HEK293 (cell line): ENCODE measurements around the gene ARCN1.

Experiments
- CTCF ChIA-PET: fragments of 350-600 bp; formaldehyde crosslinking; extraction: SDS; loops from one replicate; lab custom pipeline; 2021; ENCODE audit warnings: antibody characterized with exemption; lab: Yijun Ruan, JAX
- POLR2A ChIA-PET: fragments of 300-600 bp; formaldehyde crosslinking; extraction: SDS; loops from one replicate; lab custom pipeline; 2020; ENCODE audit warnings: antibody characterized with exemption, inconsistent platforms; lab: Yijun Ruan, JAX
- H3K27ac ChIP-seq: fragments of 200-500 bp; sonication (Bioruptor generic); 2 replicates; pipeline ENCODE4 v1.5.1; 2014; ENCODE audit warnings: low read depth, low read length, control low read depth, inconsistent platforms; ENCODE audit errors: extremely low read depth
- H3K36me3 ChIP-seq, 2 experiments: fragments of 200-500 bp in 1 of 2; sonication (Bioruptor generic) in 1 of 2; 1 replicate in 1 of 2; 2 replicates in 1 of 2; pipeline ENCODE4 v1.5.1; 2014 to 2017; ENCODE audit warnings: inconsistent platforms in 2 of 2, low read length in 2 of 2; ENCODE audit not compliant: control insufficient read depth in 2 of 2, insufficient read depth in 1 of 2
- H3K4me1 ChIP-seq: fragments of 200-500 bp; sonication (Bioruptor generic); 2 replicates; pipeline ENCODE4 v1.5.1; 2014; ENCODE audit warnings: mild to moderate bottlenecking, low read length, inconsistent platforms; ENCODE audit not compliant: control insufficient read depth, insufficient read depth
- H3K4me3 ChIP-seq: 2 replicates; pipeline ENCODE4 v1.5.1; 2011; ENCODE audit warnings: low read depth, mild to moderate bottlenecking, control low read depth, low read length, moderate library complexity
- H3K9me3 ChIP-seq: fragments of 200-500 bp; sonication (Bioruptor generic); 2 replicates; pipeline ENCODE4 v1.5.1; 2014; ENCODE audit warnings: low read depth, low read length, inconsistent platforms; ENCODE audit not compliant: control insufficient read depth, insufficient read depth
- BCL11A ChIP-seq: fragments of 450-650 bp; formaldehyde crosslinking; IDR thresholded peaks from 2 replicates; pipeline ENCODE4 v1.5.1; 2016; ENCODE audit warnings: low read depth, missing biosample characterization, missing genetic modification characterization
- GFI1B ChIP-seq: fragments of 450-650 bp; formaldehyde crosslinking; IDR thresholded peaks from 2 replicates; pipeline ENCODE4 v1.5.1; 2016; ENCODE audit warnings: missing biosample characterization, missing genetic modification characterization
- HOXA7 ChIP-seq: sonication (generic); formaldehyde crosslinking; IDR thresholded peaks from 2 replicates; pipeline ENCODE4 v1.8.1; 2022; ENCODE audit warnings: missing genetic modification reagents, borderline replicate concordance
- PRDM1 ChIP-seq: fragments of 450-650 bp; formaldehyde crosslinking; IDR thresholded peaks from 2 replicates; pipeline ENCODE4; 2016; ENCODE audit warnings: missing biosample characterization, missing genetic modification characterization
- SP2 ChIP-seq: fragments of 450-650 bp; formaldehyde crosslinking; IDR thresholded peaks from 2 replicates; pipeline ENCODE4 v1.5.1; 2016; ENCODE audit warnings: missing biosample characterization, missing genetic modification characterization
- YY1 ChIP-seq: fragments of 450-650 bp; formaldehyde crosslinking; IDR thresholded peaks from 2 replicates; pipeline ENCODE4 v1.5.1; 2018; ENCODE audit warnings: missing biosample characterization, missing genetic modification characterization
- YY2 ChIP-seq: fragments of 450-650 bp; formaldehyde crosslinking; IDR thresholded peaks from 2 replicates; pipeline ENCODE4 v1.5.1; 2016; ENCODE audit warnings: missing biosample characterization, missing genetic modification characterization
- ZBTB20 ChIP-seq: fragments of 450-650 bp; formaldehyde crosslinking; IDR thresholded peaks from 2 replicates; pipeline ENCODE4 v1.5.1; 2016; ENCODE audit warnings: missing biosample characterization, missing genetic modification characterization
- ZIC2 ChIP-seq: fragments of 450-650 bp; formaldehyde crosslinking; IDR thresholded peaks from 2 replicates; pipeline ENCODE4 v1.5.1; 2016; ENCODE audit warnings: missing biosample characterization, missing genetic modification characterization
- ZNF174 ChIP-seq: fragments of 450-650 bp; formaldehyde crosslinking; IDR thresholded peaks from 2 replicates; pipeline ENCODE4 v1.5.0; 2017; ENCODE audit warnings: missing biosample characterization, mild to moderate bottlenecking, missing genetic modification characterization
- ZNF211 ChIP-seq: fragments of 450-650 bp; formaldehyde crosslinking; IDR thresholded peaks from 2 replicates; pipeline ENCODE4 v1.5.1; 2016; ENCODE audit warnings: low read depth, missing biosample characterization, missing genetic modification characterization
- ZNF266 ChIP-seq: fragments of 450-650 bp; formaldehyde crosslinking; IDR thresholded peaks from 2 replicates; pipeline ENCODE4 v1.5.1; 2016; ENCODE audit warnings: missing biosample characterization, missing genetic modification characterization, low read depth
- ZNF324 ChIP-seq: fragments of 450-650 bp; formaldehyde crosslinking; IDR thresholded peaks from 2 replicates; pipeline ENCODE4 v1.5.1; 2016; ENCODE audit warnings: missing biosample characterization, missing genetic modification characterization
- ZNF548 ChIP-seq: fragments of 450-650 bp; formaldehyde crosslinking; IDR thresholded peaks from 2 replicates; pipeline ENCODE4 v1.5.1; 2016; ENCODE audit warnings: missing biosample characterization, missing genetic modification characterization
- ZNF585B ChIP-seq: fragments of 450-650 bp; formaldehyde crosslinking; IDR thresholded peaks from 2 replicates; pipeline ENCODE4 v1.5.1; 2016; ENCODE audit warnings: missing biosample characterization, missing genetic modification characterization
- ZNF658 ChIP-seq: fragments of 450-650 bp; formaldehyde crosslinking; IDR thresholded peaks from 2 replicates; pipeline ENCODE4; 2016; ENCODE audit warnings: missing biosample characterization, missing genetic modification characterization
- ZNF768 ChIP-seq: fragments of 450-650 bp; formaldehyde crosslinking; IDR thresholded peaks from 2 replicates; pipeline ENCODE4 v1.5.1; 2018; ENCODE audit warnings: missing biosample characterization, mild to moderate bottlenecking, missing genetic modification characterization
- TF ChIP-seq, protein P1 (sequence below): fragments of 450-650 bp; formaldehyde crosslinking; IDR thresholded peaks from 2 replicates; pipeline ENCODE4 v1.5.1; 2017; ENCODE audit warnings: missing biosample characterization, missing genetic modification characterization
- TF ChIP-seq, protein P2 (sequence below): fragments of 450-650 bp; formaldehyde crosslinking; IDR thresholded peaks from 2 replicates; pipeline ENCODE4 v1.5.1; 2016; ENCODE audit warnings: missing biosample characterization, missing genetic modification characterization
- TF ChIP-seq, protein P3 (sequence below): fragments of 450-650 bp; formaldehyde crosslinking; IDR thresholded peaks from 2 replicates; pipeline ENCODE4 v1.5.1; 2016; ENCODE audit warnings: missing biosample characterization, missing genetic modification characterization
- TF ChIP-seq, protein P4 (sequence below): fragments of 450-650 bp; formaldehyde crosslinking; optimal IDR thresholded peaks from 2 replicates; pipeline ENCODE3; 2016; ENCODE audit warnings: missing biosample characterization, mild to moderate bottlenecking, missing genetic modification characterization
- TF ChIP-seq, protein P5 (sequence below): fragments of 450-650 bp; formaldehyde crosslinking; IDR thresholded peaks from 2 replicates; pipeline ENCODE4 v1.5.1; 2016; ENCODE audit warnings: missing biosample characterization, missing genetic modification characterization
- TF ChIP-seq, protein P6 (sequence below): fragments of 450-650 bp; formaldehyde crosslinking; IDR thresholded peaks from 2 replicates; pipeline ENCODE4 v1.5.1; 2017; ENCODE audit warnings: missing biosample characterization, missing genetic modification characterization

Gene ARCN1

DNA sequence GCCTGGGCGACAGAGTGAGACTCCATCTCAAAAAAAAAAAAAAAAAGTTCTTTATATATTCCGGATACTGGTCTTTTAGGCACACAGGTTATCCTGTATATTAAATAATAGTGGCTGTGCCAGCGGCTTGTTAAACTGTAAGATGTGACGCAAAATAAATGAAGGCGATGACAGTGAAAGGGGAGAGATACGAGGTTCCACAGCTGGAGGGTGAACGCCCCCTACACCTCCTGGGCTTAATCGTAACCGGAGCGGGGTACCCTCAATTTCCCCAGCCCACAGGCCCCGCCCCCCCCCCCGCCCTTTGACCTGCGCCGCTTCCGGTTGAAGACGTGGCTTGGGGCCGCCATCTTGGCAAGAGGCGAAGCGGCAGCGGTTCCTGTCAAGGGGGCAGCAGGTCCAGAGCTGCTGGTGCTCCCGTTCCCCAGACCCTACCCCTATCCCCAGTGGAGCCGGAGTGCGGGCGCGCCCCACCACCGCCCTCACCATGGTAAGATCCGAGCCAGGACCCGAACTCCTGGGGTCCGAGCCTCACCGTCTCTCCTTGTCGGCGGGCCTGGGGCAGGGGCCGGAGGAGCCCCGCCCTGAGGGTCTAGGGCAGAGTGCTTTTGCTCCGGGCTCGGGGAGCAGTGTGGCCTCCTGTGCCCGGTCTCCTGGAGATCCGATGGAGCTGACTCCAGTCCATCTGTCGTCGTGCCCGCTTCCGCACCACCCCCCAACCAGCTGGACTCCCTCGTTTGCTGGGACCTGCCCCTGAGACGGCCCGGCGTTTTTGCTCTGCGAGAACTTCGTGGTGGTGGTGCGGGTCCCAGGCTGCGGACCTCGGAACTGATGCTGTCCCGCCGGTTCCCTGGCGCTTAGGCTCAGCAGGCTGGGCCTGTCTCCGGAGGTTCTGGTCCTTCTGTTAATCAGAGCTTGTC is at the start of gene ARCN1:
Gene ARCN1, plus strand, starts transcription at position 349 of the 920 bp plus-strand sequence. Its CDS starts 139 bp downstream, at position 488.
- Histone ChIP-seq H3K27ac (peak within 1 kb of the TSS; percentile 82), H3K36me3 (no peaks in the 10 kb centered on the region; a peak in 1 of 3 replicates), H3K4me1 (no peaks in the 10 kb centered on the region), H3K4me3 (peak within 1 kb of the TSS; percentile 98), H3K9me3 (no peaks in the 10 kb centered on the region)
- ChIA-PET POLR2A (interaction anchor here (0.5 to 1.0 kb wide), 12 partner anchors 9 to 405 kb away, joined by 3 to 9 read pairs (median 4); partner anchors contain the start of gene TMEM25), CTCF (interaction anchor here (0.7 to 2.1 kb wide), 3 partner anchors 15 to 32 kb away, joined by 3 to 8 read pairs (median 7); no protein-coding TSS in a partner anchor)
- TF ChIP-seq BCL11A (tag by site-specific recombination), result 0 out of 2 replicates have a peak, but pooled peaks have one; percentile 31
- no peak for TF ChIP-seq ZNF211 (tag by site-specific recombination)
- TF ChIP-seq PRDM1 (tag by site-specific recombination), result no peak
- TF ChIP-seq, protein P1, sequence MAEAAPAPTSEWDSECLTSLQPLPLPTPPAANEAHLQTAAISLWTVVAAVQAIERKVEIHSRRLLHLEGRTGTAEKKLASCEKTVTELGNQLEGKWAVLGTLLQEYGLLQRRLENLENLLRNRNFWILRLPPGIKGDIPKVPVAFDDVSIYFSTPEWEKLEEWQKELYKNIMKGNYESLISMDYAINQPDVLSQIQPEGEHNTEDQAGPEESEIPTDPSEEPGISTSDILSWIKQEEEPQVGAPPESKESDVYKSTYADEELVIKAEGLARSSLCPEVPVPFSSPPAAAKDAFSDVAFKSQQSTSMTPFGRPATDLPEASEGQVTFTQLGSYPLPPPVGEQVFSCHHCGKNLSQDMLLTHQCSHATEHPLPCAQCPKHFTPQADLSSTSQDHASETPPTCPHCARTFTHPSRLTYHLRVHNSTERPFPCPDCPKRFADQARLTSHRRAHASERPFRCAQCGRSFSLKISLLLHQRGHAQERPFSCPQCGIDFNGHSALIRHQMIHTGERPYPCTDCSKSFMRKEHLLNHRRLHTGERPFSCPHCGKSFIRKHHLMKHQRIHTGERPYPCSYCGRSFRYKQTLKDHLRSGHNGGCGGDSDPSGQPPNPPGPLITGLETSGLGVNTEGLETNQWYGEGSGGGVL, result no peak
- TF ChIP-seq, protein P2, sequence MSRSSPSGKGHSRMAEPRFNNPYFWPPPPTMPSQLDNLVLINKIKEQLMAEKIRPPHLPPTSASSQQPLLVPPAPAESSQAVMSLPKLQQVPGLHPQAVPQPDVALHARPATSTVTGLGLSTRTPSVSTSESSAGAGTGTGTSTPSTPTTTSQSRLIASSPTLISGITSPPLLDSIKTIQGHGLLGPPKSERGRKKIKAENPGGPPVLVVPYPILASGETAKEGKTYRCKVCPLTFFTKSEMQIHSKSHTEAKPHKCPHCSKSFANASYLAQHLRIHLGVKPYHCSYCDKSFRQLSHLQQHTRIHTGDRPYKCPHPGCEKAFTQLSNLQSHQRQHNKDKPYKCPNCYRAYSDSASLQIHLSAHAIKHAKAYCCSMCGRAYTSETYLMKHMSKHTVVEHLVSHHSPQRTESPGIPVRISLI, result peak; percentile 83
- TF ChIP-seq, protein P3, sequence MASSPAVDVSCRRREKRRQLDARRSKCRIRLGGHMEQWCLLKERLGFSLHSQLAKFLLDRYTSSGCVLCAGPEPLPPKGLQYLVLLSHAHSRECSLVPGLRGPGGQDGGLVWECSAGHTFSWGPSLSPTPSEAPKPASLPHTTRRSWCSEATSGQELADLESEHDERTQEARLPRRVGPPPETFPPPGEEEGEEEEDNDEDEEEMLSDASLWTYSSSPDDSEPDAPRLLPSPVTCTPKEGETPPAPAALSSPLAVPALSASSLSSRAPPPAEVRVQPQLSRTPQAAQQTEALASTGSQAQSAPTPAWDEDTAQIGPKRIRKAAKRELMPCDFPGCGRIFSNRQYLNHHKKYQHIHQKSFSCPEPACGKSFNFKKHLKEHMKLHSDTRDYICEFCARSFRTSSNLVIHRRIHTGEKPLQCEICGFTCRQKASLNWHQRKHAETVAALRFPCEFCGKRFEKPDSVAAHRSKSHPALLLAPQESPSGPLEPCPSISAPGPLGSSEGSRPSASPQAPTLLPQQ, result 0 out of 2 replicates have a peak, but pooled peaks have one; percentile 39
- TF ChIP-seq ZNF585B, result no peak
- no peak for TF ChIP-seq YY2
- TF ChIP-seq ZNF658 (tag by site-specific recombination), result no peak
- no peak for TF ChIP-seq ZNF548 (tag by site-specific recombination)
- no peak for TF ChIP-seq ZNF768 (tag by site-specific recombination)
- TF ChIP-seq SP2 (tag by site-specific recombination), result peak; percentile 51
- no peak for TF ChIP-seq ZNF266 (tag by site-specific recombination)
- no peak for TF ChIP-seq ZNF174 (tag by site-specific recombination)
- no peak for TF ChIP-seq ZIC2
- no peak for TF ChIP-seq ZNF324 (tag by site-specific recombination)
- TF ChIP-seq, protein P4, sequence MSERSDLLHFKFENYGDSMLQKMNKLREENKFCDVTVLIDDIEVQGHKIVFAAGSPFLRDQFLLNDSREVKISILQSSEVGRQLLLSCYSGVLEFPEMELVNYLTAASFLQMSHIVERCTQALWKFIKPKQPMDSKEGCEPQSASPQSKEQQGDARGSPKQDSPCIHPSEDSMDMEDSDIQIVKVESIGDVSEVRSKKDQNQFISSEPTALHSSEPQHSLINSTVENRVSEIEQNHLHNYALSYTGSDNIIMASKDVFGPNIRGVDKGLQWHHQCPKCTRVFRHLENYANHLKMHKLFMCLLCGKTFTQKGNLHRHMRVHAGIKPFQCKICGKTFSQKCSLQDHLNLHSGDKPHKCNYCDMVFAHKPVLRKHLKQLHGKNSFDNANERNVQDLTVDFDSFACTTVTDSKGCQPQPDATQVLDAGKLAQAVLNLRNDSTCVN (tag by site-specific recombination), result peak; percentile 24
- no peak for TF ChIP-seq GFI1B (tag by site-specific recombination)
- peak; percentile 40; the same call in 1 of the 2 replicates for TF ChIP-seq YY1
- TF ChIP-seq, protein P5, sequence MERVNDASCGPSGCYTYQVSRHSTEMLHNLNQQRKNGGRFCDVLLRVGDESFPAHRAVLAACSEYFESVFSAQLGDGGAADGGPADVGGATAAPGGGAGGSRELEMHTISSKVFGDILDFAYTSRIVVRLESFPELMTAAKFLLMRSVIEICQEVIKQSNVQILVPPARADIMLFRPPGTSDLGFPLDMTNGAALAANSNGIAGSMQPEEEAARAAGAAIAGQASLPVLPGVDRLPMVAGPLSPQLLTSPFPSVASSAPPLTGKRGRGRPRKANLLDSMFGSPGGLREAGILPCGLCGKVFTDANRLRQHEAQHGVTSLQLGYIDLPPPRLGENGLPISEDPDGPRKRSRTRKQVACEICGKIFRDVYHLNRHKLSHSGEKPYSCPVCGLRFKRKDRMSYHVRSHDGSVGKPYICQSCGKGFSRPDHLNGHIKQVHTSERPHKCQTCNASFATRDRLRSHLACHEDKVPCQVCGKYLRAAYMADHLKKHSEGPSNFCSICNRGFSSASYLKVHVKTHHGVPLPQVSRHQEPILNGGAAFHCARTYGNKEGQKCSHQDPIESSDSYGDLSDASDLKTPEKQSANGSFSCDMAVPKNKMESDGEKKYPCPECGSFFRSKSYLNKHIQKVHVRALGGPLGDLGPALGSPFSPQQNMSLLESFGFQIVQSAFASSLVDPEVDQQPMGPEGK (tag by site-specific recombination), result peak; percentile 57
- TF ChIP-seq HOXA7, result no peak
- TF ChIP-seq, protein P6, sequence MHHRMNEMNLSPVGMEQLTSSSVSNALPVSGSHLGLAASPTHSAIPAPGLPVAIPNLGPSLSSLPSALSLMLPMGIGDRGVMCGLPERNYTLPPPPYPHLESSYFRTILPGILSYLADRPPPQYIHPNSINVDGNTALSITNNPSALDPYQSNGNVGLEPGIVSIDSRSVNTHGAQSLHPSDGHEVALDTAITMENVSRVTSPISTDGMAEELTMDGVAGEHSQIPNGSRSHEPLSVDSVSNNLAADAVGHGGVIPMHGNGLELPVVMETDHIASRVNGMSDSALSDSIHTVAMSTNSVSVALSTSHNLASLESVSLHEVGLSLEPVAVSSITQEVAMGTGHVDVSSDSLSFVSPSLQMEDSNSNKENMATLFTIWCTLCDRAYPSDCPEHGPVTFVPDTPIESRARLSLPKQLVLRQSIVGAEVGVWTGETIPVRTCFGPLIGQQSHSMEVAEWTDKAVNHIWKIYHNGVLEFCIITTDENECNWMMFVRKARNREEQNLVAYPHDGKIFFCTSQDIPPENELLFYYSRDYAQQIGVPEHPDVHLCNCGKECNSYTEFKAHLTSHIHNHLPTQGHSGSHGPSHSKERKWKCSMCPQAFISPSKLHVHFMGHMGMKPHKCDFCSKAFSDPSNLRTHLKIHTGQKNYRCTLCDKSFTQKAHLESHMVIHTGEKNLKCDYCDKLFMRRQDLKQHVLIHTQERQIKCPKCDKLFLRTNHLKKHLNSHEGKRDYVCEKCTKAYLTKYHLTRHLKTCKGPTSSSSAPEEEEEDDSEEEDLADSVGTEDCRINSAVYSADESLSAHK, result no peak
- peak; percentile 35; the same call in 1 of the 2 replicates for TF ChIP-seq ZBTB20 (tag by site-specific recombination)
